K562 (cell line): ENCODE data around the gene LY6G6D. TPM values are rescaled to one million over a fixed set of nuclear protein-coding genes. Genes with fewer than 3 reads are reported as not detected.

ENCODE experiments used
- CREBBP ChIP-seq: IDR thresholded peaks from one replicate; pipeline ENCODE4 v1.6.1; 2012; ENCODE audit warnings: low read depth, mild to moderate bottlenecking, control low read depth, inconsistent platforms, low read length
- E2F8 ChIP-seq: fragments of 450-650 bp; IDR thresholded peaks from 2 replicates; pipeline ENCODE4 v1.7.1; 2018; ENCODE audit warnings: mild to moderate bottlenecking, low read depth; ENCODE audit not compliant: partially characterized antibody
- GABPA ChIP-seq: fragments of 200-800 bp; sonication (Bioruptor generic); conservative IDR thresholded peaks from 2 replicates; pipeline ENCODE4 v1.6.1; 2016; ENCODE audit warnings: low read depth, missing genetic modification characterization, missing compliant biosample characterization
- HNRNPH1 ChIP-seq: fragments of 200-400 bp; formaldehyde crosslinking; optimal IDR thresholded peaks from 2 replicates; pipeline ENCODE3; 2017; ENCODE audit warnings: low read depth, mild to moderate bottlenecking, low read length, moderate library complexity
- KDM4B ChIP-seq, 2 experiments: fragments of 450-650 bp in 1 of 2; sonication (generic) in 1 of 2; IDR thresholded peaks; 2 replicates each; pipeline ENCODE4 v1.6.1; 2016 to 2017; ENCODE audit warnings: borderline replicate concordance in 2 of 2, antibody characterized with exemption in 1 of 2, low read depth in 1 of 2, mild to moderate bottlenecking in 1 of 2
- L3MBTL2 ChIP-seq: fragments of 450-650 bp; IDR thresholded peaks from 2 replicates; pipeline ENCODE4 v1.6.1; 2016; ENCODE audit warnings: mild to moderate bottlenecking, moderate library complexity
- MCM2 ChIP-seq: fragments of 450-650 bp; IDR thresholded peaks from 2 replicates; pipeline ENCODE4 v1.6.1; 2017; ENCODE audit warnings: low read depth, mild to moderate bottlenecking
- MYNN ChIP-seq, 2 experiments: sonication (generic); formaldehyde crosslinking in 1 of 2; IDR thresholded peaks; 2 replicates each; pipeline versions ENCODE4 v1.5.0 to v1.6.1; 2016 to 2020; ENCODE audit warnings: antibody characterized with exemption in 1 of 2, missing genetic modification reagents in 1 of 2
- NCOR1 ChIP-seq: fragments of 450-650 bp; IDR thresholded peaks from 2 replicates; pipeline ENCODE4 v1.6.1; 2016; ENCODE audit warnings: mild to moderate bottlenecking, moderate library complexity
- NELFE ChIP-seq: IDR thresholded peaks from 2 replicates; pipeline ENCODE4 v1.6.1; 2011; ENCODE audit warnings: mild to moderate bottlenecking; ENCODE audit not compliant: insufficient read depth, insufficient read length
- SMARCA4 ChIP-seq: fragments of 450-650 bp; IDR thresholded peaks from 2 replicates; pipeline ENCODE4 v1.6.1; 2016
- SREBF1 ChIP-seq: fragments of 150-350 bp; IDR thresholded peaks from 2 replicates; pipeline ENCODE4 v1.6.1; 2014; ENCODE audit warnings: antibody characterized with exemption, low read depth, low read length, borderline replicate concordance
- TAF15 ChIP-seq: fragments of 200-400 bp; formaldehyde crosslinking; IDR thresholded peaks from 2 replicates; pipeline ENCODE4 v1.6.1; 2017; ENCODE audit warnings: mild to moderate bottlenecking, low read depth, low read length, moderate library complexity
- TCF3 ChIP-seq: sonication (generic); formaldehyde crosslinking; IDR thresholded peaks from 2 replicates; pipeline ENCODE4 v1.4.0; 2020; ENCODE audit warnings: mild to moderate bottlenecking, missing genetic modification reagents
- TSHZ1 ChIP-seq: fragments of 250-450 bp; sonication (Bioruptor Pico); IDR thresholded peaks from 2 replicates; pipeline ENCODE4 v1.4.0; 2020; ENCODE audit warnings: mild to moderate bottlenecking, moderate library complexity
- ZFP36 ChIP-seq: fragments of 150-350 bp; IDR thresholded peaks from 2 replicates; pipeline ENCODE4 v1.6.1; 2018; ENCODE audit warnings: low read length, low read depth; ENCODE audit not compliant: partially characterized antibody
- ZNF146 ChIP-seq: IDR thresholded peaks from one replicate; pipeline ENCODE4 v1.6.1; 2018; ENCODE audit warnings: missing compliant biosample characterization; ENCODE audit not compliant: unreplicated experiment
- ZNF224 ChIP-seq: sonication (generic); formaldehyde crosslinking; IDR thresholded peaks from 2 replicates; pipeline ENCODE4 v1.8.0; 2022; ENCODE audit warnings: mild to moderate bottlenecking, missing genetic modification reagents
- ZNF76 ChIP-seq: fragments of 250-450 bp; sonication (Bioruptor Pico); IDR thresholded peaks from 2 replicates; pipeline ENCODE4 v1.4.0; 2020; ENCODE audit warnings: mild to moderate bottlenecking, moderate library complexity, borderline replicate concordance
- polyA plus RNA-seq, 8 experiments: library from polyadenylated mRNA; depleted of rRNA in 4 of 8; stranded (reverse) in 5 of 8; unstranded in 3 of 8; fragments of >200 nt; fragmentation: Nextera tagmentation in 2 of 8; fragmentation: Illumina TruSeq in 1 of 8; extraction: Ambion mirVana in 2 of 8; extraction: Trizol in 1 of 8; gene quantifications; 2 replicates each; pipeline versions ENCODE4 v1.2.1 to v1.2.3, GENCODE V29; 2011 to 2014; ENCODE audit warnings: inconsistent platforms in 1 of 8, missing spikeins in 1 of 8
- total RNA-seq, 7 experiments: library from RNA; depleted of rRNA in 6 of 7; stranded (reverse); fragments of >200 nt in 6 of 7; fragmentation: Illumina TruSeq in 2 of 7; extraction: Trizol in 2 of 7; gene quantifications; 2 replicates each; pipeline versions ENCODE4 v1.2.1 to v1.2.3, GENCODE V29; 2011 to 2021; ENCODE audit warnings: low replicate concordance in 1 of 7
- TF ChIP-seq, protein P1 (sequence below): sonication (generic); formaldehyde crosslinking; IDR thresholded peaks from 2 replicates; pipeline ENCODE4 v1.8.1; 2023; ENCODE audit warnings: mild to moderate bottlenecking, missing genetic modification reagents

The LY6G6D gene
- total and polyA plus RNA-seq, 9 of the 15 experiments (the other 6 are each of a cell fraction or from before 2014, with no cell fraction given), result 0.30 to 0.38 TPM; not detected in 7

DNA sequence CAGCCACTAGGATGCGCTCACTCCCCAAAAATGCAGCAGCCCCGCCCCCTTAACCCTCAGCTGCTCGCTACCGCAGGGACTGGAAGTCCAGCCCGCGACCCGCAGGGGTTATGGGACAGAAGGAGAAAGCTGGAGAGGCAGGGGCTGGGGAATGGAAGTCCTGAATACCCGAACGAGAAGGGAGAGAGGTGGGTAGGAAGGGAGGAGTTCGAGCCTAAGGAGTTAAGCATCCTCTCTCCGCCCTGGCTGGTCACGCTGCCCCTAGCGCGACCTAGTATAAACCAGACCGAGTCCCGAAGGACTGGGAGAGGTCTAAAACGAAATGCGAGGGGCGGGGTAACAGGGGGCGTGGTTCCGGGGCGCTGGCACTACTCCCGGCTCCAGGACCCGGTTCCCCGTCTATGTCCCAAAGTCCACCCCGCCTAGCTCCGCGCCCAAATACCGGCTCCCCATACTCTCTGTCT is 14.4 kb downstream of the LY6G6D start (continued):
- no peak for TF ChIP-seq E2F8
- TF ChIP-seq SREBF1, result no peak; the same call in 1 of the 2 replicates
- no peak for TF ChIP-seq NELFE
- 0 out of 2 replicates have a peak, but pooled peaks have one; percentile 1 for TF ChIP-seq TCF3 (CRISPR knock-in tag)
- TF ChIP-seq MCM2, result no peak
- TF ChIP-seq TAF15, result 0 out of 2 replicates have a peak, but pooled peaks have one; percentile 9
- TF ChIP-seq ZFP36, result peak; percentile 1
- TF ChIP-seq ZNF224 (CRISPR knock-in tag), result no peak
- TF ChIP-seq MYNN (IDR thresholded peaks at IDR 0.05), result no peak
- no peak for TF ChIP-seq MYNN (CRISPR knock-in tag; IDR thresholded peaks at IDR 0.05)
- TF ChIP-seq TSHZ1 (CRISPR knock-in tag), result no peak
- TF ChIP-seq CREBBP, result no peak
- no peak for TF ChIP-seq L3MBTL2
- no peak for TF ChIP-seq NCOR1
- TF ChIP-seq ZNF146, result no peak
- no peak for TF ChIP-seq HNRNPH1
- TF ChIP-seq, protein P1, sequence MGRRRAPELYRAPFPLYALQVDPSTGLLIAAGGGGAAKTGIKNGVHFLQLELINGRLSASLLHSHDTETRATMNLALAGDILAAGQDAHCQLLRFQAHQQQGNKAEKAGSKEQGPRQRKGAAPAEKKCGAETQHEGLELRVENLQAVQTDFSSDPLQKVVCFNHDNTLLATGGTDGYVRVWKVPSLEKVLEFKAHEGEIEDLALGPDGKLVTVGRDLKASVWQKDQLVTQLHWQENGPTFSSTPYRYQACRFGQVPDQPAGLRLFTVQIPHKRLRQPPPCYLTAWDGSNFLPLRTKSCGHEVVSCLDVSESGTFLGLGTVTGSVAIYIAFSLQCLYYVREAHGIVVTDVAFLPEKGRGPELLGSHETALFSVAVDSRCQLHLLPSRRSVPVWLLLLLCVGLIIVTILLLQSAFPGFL (CRISPR knock-in tag), result no peak
- TF ChIP-seq ZNF76, result 0 out of 2 replicates have a peak, but pooled peaks have one; percentile 14
- no peak for TF ChIP-seq KDM4B (IDR thresholded peaks at IDR 0.05; ENCODE audit: borderline replicate concordance in 2 of 2, low read depth in 1 of 2)
- TF ChIP-seq GABPA (tag), result no peak
- TF ChIP-seq SMARCA4, result no peak
